Stimulated activated CD8-positive, alpha-beta memory T cell treated with anti-CD3 and anti-CD28 coated beads, Interleukin-7, amount 100 ng/mL, for 1 hour (primary cell): Measurements from ENCODE around the gene CEACAM8.
"Not testable (repeated sequence)": the region's sequence is repeated elsewhere in the genome, so short reads cannot be mapped to it uniquely, and the experiment has no call there.

Source experiments
- DNase-seq, 2 donors: peaks; one replicate each; pipeline ENCODE4 v3.0.0-alpha.2; 2020; ENCODE audit warnings: low read depth in 2 of 2

The CEACAM8 gene

DNA sequence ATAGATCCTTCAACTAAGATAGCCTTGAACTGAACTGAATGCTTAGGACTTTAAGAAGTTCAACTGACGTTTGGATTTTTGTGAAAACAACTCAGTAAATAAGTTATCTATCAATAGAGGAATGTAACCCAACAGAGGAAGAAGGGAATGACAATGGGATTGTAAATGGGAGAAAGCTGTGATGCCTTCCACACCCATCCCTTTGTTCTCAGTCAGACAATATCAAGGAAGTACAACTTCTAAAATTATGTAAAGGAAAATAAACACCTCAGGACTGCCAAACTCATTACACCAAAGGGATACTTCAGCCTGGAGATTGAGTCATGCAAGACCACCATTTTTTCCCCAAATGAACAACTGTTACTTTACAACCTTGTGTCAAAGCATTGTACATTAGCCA, 21.1 kb downstream of the CEACAM8 start:
- DNase-seq, result no peak

GRCh38 chr19:42571116-42571515, 23.6 kb downstream of the CEACAM8 start:
- DNase-seq, result no peak

DNA sequence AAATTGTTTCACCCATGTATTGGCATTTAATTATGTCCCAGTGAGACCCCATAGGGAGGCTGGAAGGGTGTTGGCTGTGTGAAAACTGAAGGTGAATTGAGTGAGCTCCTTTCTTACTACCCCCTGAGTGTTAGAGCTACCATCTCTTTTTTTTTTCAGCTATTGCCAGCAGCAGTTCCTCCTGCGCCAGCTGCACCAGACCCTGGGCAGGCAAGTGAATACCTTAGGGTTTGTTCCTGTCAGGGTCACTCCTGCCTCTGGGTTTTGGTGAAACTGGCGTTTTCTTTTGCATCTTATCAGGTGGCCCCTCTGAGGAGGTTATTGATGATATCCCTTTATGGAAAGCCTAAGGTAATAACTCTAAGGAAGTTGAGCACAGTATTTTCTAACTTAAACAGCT, 25.5 kb downstream of the CEACAM8 start:
- DNase-seq, result no peak

DNA sequence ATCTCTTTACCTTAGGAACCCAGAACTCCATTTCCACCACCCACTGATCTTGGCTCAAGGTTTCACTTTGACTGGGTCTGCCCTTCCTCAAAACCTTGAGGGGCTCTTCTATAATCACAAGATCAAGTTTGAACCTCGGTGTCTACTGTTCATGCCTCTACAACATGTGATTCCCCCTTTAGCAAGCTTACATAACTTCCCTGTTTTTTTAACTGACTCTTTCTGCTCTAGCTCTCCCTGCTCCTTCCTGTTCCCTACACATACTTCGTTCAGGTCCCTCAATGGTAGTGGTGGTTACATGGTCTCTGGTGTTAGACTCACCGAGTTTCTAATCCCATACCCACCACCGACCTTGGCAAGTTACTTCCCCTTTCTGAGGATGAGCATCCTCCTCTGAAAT, 26.7 kb downstream of the CEACAM8 start:
- no peak for DNase-seq

GRCh38 chr19:42567567-42567966, 27.2 kb downstream of the CEACAM8 start:
- no peak for DNase-seq

DNA sequence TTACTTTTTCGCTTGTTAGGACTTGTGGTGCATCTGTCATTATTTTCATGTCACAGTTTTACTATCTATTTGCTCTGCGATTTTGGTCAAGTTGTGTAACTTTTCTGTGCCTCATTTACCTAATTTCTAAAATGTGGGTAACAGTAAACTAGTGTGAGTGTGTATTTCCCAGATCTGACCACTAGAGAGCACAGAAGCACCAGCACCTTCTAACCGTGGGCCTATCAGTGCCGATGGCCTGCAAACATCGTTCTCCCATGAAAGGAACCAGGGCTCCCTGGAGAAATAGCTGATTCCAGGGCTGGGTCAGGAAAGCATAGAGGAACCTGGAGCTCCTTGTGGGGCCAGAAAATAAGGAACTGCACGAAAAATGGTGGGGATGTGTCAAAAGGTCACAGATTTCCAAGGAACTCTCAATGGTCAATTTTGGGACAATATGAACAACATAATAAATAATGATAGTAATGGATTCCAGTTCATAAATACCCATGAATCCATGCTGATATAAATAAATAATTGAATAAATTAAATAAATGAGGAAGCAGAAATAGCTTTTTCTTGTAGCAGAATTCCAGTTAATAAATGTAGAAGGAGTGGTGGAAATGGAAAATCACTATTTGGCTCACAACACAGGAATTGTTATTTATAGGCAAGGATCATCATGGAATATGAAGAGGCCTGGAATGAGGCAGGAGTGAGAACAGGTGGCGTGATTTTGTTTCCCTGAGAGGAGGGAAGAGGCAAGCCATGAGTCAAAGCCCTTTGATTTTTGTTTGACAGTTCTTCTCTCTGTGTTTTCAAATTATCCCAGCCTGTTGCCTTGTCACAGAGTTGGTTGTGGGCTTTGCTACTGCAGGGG, 31.1 kb downstream of the CEACAM8 start:
- no peak for DNase-seq

DNA sequence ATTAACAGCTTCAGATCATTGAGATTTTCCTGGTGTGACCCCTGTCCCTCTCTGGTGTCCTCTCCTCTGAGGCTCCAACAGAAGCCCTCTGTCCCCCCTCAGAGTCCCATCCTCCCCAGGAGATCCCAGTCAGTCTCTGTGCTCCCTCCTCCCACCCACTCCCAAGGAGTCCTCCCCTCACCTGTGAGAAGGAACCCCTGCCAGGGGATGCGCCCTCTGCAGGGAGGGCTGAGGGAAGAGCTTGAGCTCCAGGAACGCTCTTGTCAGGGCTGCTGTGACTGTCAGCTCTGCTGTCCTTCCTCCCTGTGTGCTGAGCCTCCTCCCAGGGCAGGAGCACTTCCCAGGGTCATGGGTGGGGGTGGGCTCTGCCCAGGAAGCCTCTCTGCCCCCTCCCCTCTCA, 33.2 kb downstream of the CEACAM8 start:
- no peak for DNase-seq

DNA sequence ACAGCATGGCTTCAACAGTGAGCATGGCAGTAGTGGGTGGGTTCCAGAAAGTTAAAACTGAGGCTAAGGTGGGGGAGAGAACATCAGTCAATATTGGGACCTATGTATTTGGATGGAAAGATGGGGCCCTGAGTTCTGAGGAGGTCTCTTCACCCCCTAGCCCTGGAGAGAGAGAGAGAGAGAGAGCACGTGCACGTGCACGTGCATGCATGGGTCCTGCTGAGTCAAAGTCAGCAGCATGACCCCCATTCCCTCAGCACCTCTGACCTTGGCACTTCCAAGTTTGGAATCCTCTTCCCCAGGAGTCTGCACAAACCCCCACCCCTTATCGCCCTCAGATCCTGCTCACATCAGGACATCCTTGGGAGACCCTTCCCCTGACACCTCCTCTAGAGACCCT, 34.0 kb downstream of the CEACAM8 start:
- DNase-seq, result no peak

- no peak for DNase-seq
Measured at GRCh38 chr19:42558450-42559150, 36.1 kb downstream of the CEACAM8 start.

DNA sequence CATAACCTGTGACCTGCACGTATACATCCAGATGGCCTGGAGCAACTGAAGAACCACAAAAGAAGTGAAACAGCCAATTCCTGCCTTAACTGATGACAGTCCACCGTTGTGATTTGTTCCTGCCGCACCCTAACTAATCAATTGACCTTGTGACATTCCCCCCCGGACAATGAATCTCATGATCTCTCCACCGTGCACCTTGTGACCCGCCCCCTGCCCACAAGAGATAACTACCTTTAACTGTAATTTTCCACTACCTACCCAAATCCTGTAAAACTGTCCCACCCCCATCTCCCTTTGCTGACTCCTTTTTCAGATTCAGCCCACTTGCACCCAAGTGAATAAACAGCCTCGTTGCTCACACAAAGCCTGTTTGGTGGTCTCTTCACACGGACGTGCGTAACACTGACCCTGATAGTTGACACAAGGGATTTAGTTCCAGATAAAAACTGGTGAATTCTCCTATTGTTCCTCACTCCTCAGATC, 37.3 kb downstream of the CEACAM8 start:
- not testable (repeated sequence) for DNase-seq

DNA sequence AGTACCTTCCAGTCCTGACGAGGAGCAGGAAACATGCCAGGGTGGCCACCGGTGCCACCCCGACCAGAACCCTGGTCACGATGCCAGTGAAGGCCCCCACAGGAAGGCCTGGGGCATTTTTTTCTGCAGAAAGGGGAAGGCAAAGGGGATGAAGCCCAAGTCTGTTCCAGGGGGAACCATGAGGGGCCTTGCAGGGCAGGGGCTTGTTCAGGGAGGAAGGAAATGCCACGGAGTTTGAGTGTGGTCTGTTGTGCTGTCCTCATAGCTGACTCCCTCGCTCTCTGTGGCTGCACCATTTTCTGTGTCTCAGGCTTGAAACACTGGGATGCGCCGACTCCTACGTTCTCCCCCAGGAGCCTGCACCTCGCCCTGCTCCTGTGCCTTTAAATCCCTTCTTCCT, 38.9 kb downstream of the CEACAM8 start:
- no peak for DNase-seq

- no peak for DNase-seq
Measured at GRCh38 chr19:42555317-42555716, 39.4 kb downstream of the CEACAM8 start.

- DNase-seq, result no peak
Measured at GRCh38 chr19:42554046-42554575, 40.6 kb downstream of the CEACAM8 start.

GRCh38 chr19:42553292-42554045, 41.3 kb downstream of the CEACAM8 start:
- DNase-seq, result no peak

DNA sequence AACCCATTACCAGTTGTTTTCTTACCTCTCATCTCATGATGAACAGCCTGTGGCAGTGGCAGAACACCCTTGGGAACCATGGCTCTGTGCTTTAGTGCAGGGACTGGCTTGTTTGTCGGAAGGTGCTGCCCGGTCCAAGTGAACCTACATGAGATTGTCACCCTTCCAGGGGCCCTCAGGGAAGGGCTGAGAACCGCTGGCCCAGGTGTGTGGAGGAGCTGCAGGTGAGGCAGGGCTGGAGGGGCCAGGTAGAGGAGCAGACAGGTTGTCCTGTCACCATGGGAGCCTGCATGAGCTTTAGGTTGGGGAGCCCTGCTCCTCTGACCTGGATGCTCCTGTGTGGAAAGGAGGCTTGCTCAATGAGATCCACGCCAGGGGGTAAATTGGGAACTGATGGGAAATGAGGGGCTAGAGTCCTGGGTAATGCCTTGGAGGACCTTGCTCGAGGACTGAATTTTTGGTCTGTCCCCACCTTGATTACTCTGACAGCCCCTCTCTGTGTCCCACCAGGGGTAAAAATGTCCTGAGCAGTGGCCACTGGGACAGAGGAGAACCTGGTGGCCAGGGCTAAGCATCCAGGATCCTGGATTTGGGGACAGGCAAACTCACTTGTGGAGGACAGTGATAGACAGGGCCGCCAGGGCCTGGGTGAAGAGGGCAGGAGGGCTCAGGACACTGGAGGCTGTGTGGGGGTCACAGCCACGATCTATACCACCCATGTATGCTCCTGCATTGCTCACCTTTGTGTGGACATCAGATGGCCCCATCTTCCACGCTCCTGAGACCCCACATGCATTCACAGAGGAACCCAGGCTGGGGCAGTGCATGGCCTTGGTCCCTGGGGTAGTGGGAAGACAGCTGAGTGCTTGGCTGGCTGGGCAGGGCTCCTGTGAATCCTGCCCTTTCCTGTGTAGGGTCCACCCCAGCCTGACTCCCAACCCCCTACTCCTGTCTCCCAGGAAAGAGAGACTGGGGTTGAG, 42.3 kb downstream of the CEACAM8 start:
- DNase-seq, result no peak

- not testable (repeated sequence) for DNase-seq
Measured at GRCh38 chr19:42550521-42550920, 44.2 kb downstream of the CEACAM8 start.

DNA sequence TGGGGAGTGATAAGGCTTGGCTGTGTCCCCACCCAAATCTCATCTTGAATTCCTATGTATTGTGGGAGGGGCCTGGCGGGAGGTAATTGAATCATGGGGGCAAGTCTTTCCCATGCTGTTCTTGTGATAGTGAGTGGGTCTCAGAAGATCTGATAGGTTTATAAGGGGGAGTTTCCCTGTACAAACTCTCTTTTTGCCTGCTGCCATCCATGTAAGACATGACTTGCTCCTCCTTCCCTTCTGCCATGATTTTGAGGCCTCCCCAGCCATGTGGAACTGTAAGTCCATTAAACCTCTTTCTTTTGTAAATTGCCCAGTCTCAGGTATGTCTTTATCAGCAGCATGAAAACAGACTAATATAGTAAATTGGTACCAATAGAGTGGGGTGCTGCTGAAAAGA, 45.7 kb downstream of the CEACAM8 start:
- not testable (repeated sequence) for DNase-seq

DNA sequence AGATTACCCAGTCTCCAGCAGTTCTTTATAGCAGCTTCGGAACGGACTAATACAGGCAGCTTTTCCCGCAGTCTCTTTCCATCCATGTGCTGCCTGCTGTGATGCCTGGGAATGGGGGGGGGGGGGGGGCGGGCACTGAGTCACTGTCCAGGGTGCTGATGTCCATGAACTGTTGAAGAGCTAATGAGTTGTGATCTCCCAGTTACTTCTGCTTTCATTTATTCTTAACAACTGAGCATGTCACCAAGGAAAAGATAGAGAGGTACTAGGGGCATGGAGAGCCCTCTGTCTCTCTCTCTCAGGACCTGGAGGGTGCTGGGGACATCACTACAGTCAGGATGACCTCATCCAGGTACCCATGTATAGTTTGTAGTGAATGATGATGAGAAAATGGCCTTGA, 46.2 kb downstream of the CEACAM8 start:
- no peak for DNase-seq

- DNase-seq, result no peak
Measured at GRCh38 chr19:42547929-42548328, 46.8 kb downstream of the CEACAM8 start.

- no peak for DNase-seq
Measured at GRCh38 chr19:42546831-42547500, 47.8 kb downstream of the CEACAM8 start.
